GM21360 (cell line): Measurements from ENCODE around the gene TMEM232.

ENCODE experiments used
- ATAC-seq: cut with Tn5 transposase; IDR thresholded peaks from one replicate; pipeline ENCODE4 v1.9.1; 2021; ENCODE audit warnings: mild to moderate bottlenecking, moderate library complexity; ENCODE audit not compliant: unreplicated experiment

Gene TMEM232

DNA sequence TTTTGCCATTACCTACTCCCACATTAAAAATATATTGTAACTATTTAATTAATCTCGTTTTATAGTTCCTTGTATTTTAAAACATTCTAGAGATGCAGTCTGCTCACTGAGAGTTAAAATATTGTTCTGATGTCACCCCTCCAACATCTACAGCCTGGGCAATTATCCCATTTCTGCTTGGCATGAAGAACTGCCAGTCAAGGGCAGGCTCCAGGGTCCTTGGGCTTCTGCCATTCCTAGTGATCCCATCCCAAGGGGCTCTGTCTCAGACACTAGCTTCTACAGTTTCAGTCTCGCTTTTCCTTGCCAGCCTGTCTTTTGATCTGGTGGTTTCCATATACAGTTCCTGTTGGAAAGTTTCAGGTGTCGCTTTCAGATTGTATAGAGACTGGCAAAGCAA, 287.2 kb downstream of the TMEM232 start:
- ATAC-seq: no peak

DNA sequence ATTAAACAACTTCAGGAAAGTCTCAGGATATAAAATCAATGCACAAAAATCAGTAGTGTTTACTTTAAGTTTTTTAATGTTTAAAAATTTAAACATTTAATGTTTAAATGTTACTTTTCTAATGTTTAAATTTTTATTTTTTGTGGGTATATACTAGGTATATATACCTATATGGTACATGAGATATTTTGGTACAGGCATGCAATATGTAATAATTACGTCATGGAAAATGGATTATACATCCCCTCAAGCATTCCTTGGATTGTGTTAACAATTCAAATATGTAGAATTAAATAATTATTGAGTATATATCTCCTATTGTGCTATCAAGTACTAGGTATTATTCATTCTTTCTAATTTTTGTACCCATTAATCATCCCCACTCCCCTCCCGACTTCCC, 291.3 kb downstream of the TMEM232 start:
- ATAC-seq: no peak

DNA sequence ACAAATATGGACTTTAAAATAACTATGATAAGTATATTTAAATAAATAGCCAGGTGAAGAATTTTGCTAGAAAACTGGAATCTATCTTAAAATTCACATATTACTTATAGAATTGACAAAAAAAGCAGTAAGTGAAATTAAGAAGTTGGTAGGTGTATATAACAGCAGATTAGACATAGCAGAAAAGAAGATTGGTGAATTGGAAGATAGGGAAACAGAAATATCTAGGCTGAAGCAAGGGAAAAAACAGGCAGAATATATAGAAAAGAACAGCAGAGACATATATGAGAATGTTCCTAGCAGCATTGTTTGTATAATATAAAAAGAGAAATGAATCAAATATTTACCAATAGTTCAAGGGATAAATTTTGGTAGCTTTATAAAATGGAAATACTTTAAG, 294.9 kb downstream of the TMEM232 start:
- no peak for ATAC-seq

GRCh38 chr5:110414360-110414759, 312.1 kb downstream of the TMEM232 start:
- no peak for ATAC-seq

GRCh38 chr5:110413856-110414255, 312.6 kb downstream of the TMEM232 start:
- no peak for ATAC-seq

DNA sequence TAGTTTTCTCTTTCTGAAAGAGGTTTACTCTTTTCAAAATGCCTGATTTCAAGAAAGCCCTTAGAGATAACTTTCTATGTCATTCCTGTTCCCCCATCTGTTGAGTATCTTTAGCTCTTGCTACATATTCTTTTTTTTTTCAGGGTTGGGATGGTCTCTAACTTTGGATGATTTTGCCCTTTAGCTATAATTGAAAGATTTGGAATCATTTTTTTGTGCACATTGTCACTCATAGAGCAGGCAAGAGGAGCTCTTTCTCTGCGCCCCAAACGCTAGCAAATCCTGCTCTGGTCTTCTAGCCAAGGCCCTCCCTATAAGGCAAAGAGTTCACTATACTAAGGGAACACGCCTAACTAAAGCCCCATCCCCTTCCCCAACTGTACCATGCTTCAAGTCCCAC, 316.9 kb downstream of the TMEM232 start:
- ATAC-seq: no peak

- ATAC-seq: no peak
These were observed 323.9 kb downstream of the TMEM232 start for GRCh38 chr5:110402562-110402961.

DNA sequence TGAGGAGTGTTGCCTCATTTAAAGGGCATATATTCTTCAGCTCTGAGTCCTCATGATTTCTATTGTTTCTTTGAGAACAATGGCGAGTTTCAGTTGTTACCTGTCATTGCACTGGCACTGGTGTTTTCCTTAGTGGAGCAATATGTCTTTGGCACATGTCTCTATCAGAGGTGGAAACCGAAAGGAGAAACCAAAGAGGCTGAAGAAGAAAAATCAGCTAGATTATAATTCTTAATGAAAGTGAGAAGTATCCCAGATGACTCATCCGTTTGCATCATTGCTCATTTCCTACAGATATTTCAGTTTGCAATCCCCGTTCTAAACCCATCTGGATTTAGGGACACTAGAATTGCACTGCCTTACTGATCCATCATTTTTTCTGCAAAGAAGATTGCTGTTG, 324.6 kb downstream of the TMEM232 start:
- ATAC-seq: no peak

DNA sequence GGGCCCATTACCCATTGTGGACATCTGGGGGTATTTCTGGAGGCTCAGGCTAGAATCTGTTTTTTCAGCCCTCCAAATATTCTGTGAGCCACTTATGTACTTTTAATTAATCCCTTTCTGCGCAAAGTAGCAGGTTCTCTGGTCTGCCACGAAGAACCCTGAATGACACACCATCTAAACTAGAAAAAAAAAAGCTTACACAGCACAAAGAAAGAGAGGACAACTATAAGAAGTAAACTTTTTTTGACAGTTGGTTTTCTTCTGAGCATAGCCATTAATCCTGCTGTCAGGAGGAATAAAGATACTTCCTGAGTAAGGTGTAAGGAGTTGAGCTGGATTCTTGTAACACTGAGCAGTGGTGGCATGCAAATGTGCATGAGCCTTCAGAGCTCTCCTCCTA, 327.5 kb downstream of the TMEM232 start:
- no peak for ATAC-seq

- no peak for ATAC-seq
These were observed 329.2 kb downstream of the TMEM232 start for GRCh38 chr5:110397281-110397680.

GRCh38 chr5:110386782-110387181, 339.7 kb downstream of the TMEM232 start:
- no peak for ATAC-seq

- ATAC-seq: no peak
These were observed 343.2 kb downstream of the TMEM232 start for GRCh38 chr5:110383231-110383630.

DNA sequence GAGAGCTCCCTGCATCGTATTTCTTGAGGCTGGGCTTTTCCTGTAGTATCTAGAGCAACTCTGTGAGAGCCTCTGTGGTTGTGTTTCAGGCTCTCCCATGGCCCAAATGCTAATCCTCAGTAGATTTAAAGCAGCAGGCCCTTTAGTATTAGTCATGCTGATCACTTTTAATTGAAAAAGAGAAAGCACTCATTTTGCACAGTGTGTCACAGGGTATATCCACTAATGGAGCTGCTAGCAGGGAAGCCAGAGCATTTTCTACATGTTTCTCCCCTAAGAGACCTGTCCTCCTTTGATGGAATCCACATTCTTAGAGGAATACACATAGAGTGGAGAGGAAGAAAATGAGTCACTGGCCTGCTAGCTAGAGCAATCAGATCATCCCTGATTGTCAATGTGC, 348.5 kb downstream of the TMEM232 start:
- ATAC-seq: no peak

DNA sequence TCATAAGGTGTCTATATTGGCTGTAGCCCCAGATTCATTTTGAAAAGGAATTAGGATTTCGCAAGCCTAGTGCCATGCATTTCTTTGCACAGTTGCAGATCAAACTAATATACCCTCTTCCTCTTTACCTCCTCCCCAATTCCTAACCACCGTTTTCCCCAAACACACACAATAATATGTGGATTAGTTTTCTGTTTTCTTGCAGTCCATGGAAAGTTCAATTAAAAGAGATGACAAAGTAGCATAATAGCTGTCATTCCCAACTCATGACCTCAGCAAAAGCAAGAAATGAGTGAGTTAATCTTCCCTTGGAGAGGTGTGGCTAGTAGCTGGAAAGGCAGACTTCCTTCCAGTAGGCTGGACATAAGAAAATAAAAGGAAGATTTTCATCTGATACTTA, 349.1 kb downstream of the TMEM232 start:
- no peak for ATAC-seq

DNA sequence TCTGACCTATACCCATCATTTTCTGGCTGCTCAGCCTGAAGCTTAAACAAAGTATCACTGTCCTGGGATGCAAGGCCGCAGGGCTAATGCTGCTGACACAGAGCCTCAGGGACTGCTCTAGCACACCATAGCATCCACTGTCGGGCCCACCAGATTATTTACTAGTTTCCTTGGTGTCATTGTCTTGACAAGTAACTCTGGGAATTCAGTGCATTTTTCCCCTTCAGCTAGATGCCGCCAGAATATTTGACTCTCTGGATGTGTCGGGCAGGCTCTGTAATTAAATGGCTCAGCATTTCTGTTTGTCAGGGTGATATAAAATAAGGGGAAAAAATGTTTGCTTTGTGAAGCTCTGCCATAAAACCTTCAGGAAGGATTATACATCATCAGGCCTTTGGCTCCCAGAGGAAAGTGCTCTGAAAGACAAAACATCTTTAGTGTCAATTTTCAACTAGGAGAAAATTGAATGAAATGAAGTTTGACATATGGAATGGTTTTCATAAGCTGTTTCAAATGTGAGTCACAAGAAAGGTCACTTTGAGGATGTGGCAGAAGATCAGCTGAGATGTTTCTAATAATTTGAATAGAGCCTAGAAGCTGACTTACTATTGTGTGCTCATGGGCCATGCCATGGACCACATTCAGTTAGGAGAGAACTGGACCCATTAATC, 350.1 kb downstream of the TMEM232 start:
- no peak for ATAC-seq

- ATAC-seq: peak; percentile 89
These were observed 354.8 kb downstream of the TMEM232 start for GRCh38 chr5:110371725-110372041.

- ATAC-seq: peak; percentile 45
These were observed 355.3 kb downstream of the TMEM232 start for GRCh38 chr5:110371011-110371724.
